ENCODE results near the gene ANKRD13A. TPM values are rescaled to one million over a fixed set of nuclear protein-coding genes. Genes with fewer than 3 reads are reported as not detected.
"Not testable (repeated sequence)": the region's sequence is repeated elsewhere in the genome, so short reads cannot be mapped to it uniquely, and the experiment has no call there.

ANKRD13A gene
- total and polyA plus RNA-seq, 7 donors, result 6.8 to 16.3 (median 9.0) TPM

DNA sequence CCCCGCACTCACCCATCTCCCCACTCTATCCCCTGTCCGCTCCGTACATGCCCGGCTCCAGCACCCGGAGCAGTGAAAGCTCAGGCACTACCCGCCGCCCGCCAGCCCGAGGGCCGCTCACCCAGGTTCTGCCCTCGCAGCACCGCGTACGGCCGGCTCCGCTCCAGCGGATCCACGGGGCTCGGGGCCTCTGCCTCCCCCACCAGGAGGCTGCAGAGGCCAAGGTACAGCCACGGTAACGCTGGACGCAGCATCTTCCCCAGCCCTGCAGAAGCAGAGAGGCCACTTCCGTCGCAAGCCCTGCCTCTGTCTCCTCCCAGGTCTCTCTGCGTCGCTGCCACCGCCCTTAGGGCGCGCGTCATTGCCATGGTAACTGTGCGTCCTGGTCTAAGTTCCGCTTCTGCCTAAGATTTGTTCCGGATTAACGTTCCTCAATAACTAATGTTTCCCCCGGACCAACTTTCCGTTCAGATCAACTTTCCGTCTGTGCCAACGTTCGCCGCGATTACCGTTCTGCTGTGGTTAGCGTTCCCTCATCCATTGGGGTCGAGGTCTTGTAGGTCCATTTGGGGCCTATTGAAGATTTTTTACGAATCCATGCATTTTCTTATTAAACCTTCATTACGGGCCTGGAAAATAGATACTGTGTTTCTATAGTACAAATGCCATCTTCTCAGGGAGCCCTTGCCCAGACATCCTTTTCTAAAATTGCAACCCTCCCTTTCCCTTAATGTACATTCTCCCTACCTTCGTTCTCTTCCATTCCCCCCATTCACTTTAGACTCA, 49.2 kb downstream of the ANKRD13A start, which contains the start of gene C12orf76:
Gene C12orf76 (minus strand): TSS at position 281 of the 786 bp plus-strand sequence. CDS start 27 bp downstream, at position 254.
- 3 to 4% (median 3%) methylated on average over 44 to 47 of the region's 47 CpGs for WGBS, 3 donors
- DNase-seq (peak; percentile 91 to 95), ATAC-seq (peak; percentile 95 to 98 (median 97))
- no peaks in the 10 kb centered on the region for H3K9me3 ChIP-seq
- H3K36me3 ChIP-seq (ENCODE audit: insufficient read depth in 1 of 2, low read depth in 1 of 2), result no peaks in the 10 kb centered on the region
- TF ChIP-seq, protein P1, sequence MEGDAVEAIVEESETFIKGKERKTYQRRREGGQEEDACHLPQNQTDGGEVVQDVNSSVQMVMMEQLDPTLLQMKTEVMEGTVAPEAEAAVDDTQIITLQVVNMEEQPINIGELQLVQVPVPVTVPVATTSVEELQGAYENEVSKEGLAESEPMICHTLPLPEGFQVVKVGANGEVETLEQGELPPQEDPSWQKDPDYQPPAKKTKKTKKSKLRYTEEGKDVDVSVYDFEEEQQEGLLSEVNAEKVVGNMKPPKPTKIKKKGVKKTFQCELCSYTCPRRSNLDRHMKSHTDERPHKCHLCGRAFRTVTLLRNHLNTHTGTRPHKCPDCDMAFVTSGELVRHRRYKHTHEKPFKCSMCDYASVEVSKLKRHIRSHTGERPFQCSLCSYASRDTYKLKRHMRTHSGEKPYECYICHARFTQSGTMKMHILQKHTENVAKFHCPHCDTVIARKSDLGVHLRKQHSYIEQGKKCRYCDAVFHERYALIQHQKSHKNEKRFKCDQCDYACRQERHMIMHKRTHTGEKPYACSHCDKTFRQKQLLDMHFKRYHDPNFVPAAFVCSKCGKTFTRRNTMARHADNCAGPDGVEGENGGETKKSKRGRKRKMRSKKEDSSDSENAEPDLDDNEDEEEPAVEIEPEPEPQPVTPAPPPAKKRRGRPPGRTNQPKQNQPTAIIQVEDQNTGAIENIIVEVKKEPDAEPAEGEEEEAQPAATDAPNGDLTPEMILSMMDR (IDR thresholded peaks at IDR 0.05), result no peak
- intact Hi-C loops (cut with DNase I), result no loop called here
- H3K27me3 ChIP-seq (ENCODE audit: insufficient read depth in 3 of 3, low read length in 2 of 3), result no peaks in the 10 kb centered on the region
- H3K4me1 ChIP-seq, result peaks cover 12% of the 10 kb centered on the region
- H3K27ac ChIP-seq, result peak within 1 kb of the TSS; percentile 67
- peak within 1 kb of the TSS; percentile 86 for H3K4me3 ChIP-seq

DNA sequence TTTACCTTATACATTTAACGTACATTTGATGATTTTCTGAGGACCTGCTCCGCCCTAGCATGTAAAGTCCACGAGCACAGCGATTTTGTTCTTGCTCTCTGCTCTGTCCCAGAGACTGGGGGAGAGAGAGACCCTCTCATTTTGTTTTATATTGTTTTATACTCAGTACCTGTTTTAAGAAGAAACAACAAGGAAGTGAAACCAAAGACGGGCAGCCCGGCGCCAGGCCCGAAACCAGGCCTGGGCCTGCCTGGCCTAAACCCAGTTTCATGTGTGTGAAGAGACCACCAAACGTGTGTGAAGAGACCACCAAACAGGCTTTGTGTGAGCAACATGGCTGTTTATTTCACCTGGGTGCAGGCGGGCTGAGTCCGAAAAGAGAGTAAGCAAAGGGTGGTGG, 49.8 kb downstream of the ANKRD13A start:
- DNase-seq; H3K27me3 ChIP-seq (ENCODE audit: insufficient read depth in 3 of 3, low read length in 2 of 3); H3K36me3 ChIP-seq (ENCODE audit: insufficient read depth in 1 of 2, low read depth in 1 of 2); H3K9me3 ChIP-seq; intact Hi-C loops (cut with DNase I): not testable (repeated sequence)
- Histone ChIP-seq H3K4me1 (peaks cover 11% of the 10 kb centered on the region), H3K27ac (peak overlapping the region; percentile 67), H3K4me3 (peak overlapping the region; percentile 86)
- ATAC-seq, result peak in 2 of 4 donors; percentile 3 to 6
- WGBS, 3 donors, result 90 to 92% (median 90%) methylated on average over 11 of the region's 11 CpGs

DNA sequence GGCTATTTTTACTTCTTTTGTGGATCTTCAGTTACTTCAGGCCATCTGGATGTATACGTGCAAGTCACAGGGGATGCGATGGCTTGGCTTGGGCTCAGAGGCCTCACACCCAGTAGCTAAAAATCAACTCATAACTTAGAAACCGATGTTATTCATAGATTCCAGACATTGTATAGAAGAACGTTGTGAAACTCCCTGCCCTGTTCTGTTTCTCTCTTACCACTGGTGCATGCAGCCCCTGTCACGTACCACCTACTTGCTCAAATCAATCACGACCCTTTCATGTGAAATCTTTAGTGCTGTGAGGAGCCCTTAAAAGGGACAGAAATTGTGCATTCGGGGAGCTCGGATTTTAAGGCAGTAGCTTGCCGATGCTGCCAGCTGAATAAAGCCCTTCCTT, 50.4 kb downstream of the ANKRD13A start:
- H3K27ac ChIP-seq; H3K36me3 ChIP-seq (ENCODE audit: insufficient read depth in 1 of 2, low read depth in 1 of 2); intact Hi-C loops (cut with DNase I); ATAC-seq; H3K27me3 ChIP-seq (ENCODE audit: insufficient read depth in 3 of 3, low read length in 2 of 3); DNase-seq; H3K9me3 ChIP-seq; H3K4me3 ChIP-seq: not testable (repeated sequence)
- WGBS, 3 donors, result 83 to 92% (median 83%) methylated on average over 9 of the region's 9 CpGs
- H3K4me1 ChIP-seq, result peaks cover 11% of the 10 kb centered on the region

DNA sequence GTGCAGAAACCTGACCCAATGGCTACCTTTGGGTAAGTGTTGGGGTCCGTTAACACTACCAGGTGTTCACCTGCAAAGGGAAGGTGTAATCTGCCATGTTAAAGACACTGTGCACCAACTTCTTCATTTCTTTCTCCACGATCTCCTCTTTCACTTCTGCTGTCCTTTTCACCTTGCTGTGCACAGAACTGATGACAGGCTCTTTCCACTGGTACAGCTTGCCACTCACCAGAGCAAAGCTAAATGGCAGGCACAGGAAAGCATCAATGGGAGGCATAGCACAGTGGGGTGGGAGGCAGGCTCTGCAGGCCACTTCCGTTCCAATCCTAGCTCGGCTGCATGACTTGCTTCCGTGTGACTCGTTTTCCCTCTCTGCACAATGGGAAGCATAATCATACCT, 51.7 kb downstream of the ANKRD13A start:
- no peak for DNase-seq
- Histone ChIP-seq H3K27me3 (ENCODE audit: insufficient read depth in 3 of 3, low read length in 2 of 3) (no peaks in the 10 kb centered on the region), H3K9me3 (no peaks in the 10 kb centered on the region), H3K36me3 (ENCODE audit: insufficient read depth in 1 of 2, low read depth in 1 of 2) (no peaks in the 10 kb centered on the region), H3K27ac (no peak overlapping the region), H3K4me1 (peaks cover 11% of the 10 kb centered on the region), H3K4me3 (no peak overlapping the region)
- intact Hi-C loops (cut with DNase I), result no loop called here
- ATAC-seq, result no peak
- TF ChIP-seq, protein P1 (IDR thresholded peaks at IDR 0.05), result no peak
- 83 to 85% (median 83%) methylated on average over 6 of the region's 6 CpGs for WGBS, 3 donors

DNA sequence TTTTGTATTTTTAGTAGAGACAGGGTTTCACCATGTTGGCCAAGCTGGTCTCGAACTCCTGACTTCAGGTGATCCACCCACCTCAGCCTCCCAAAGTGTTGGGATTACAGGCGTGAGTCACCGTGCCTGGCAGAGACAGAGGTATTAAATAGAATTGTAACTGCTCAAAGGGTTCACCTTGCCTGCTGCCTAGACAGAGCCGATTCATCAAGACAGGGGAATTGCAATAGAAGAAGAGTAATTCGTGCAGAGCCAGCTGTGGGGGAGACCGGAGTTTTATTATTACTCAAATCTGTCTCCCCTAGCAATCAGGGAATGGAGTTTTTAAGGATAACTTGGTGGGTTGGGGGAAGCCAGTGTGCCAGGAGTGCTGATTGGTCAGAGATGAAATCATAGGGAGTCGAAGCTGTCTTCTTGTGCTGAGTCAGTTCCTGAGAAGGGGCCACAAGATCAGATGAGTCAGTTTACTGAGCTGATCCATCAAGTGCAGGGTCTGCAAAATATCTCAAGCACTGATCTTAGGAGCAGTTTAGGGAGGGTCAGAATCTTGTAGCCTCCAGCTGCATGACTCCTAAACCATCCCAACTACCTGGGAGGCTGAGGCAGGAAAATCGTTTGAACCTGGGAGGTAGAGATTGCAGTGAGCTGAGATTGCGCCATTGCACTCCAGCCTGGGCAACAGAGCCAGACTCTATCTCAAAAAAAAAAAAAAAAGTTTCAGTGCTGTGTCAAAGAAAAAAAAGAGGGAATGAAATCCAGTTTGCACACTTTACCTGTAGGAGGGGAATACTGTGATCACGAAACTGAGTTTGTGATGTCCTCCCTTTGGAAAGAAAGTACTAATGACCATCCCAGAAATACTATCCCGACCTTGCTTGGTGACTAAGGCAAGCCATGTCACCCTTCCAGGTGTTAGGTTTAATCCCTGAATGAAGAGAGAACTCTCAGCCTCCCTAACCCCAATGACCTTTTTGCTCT, 56.4 kb downstream of the ANKRD13A start:
- intact Hi-C loops (cut with DNase I); H3K36me3 ChIP-seq (ENCODE audit: insufficient read depth in 1 of 2, low read depth in 1 of 2); H3K4me3 ChIP-seq; H3K4me1 ChIP-seq; H3K27me3 ChIP-seq (ENCODE audit: insufficient read depth in 3 of 3, low read length in 2 of 3); H3K9me3 ChIP-seq; DNase-seq; ATAC-seq; H3K27ac ChIP-seq: not testable (repeated sequence)
- 65 to 73% (median 68%) methylated on average over 11 of the region's 11 CpGs for WGBS, 3 donors

DNA sequence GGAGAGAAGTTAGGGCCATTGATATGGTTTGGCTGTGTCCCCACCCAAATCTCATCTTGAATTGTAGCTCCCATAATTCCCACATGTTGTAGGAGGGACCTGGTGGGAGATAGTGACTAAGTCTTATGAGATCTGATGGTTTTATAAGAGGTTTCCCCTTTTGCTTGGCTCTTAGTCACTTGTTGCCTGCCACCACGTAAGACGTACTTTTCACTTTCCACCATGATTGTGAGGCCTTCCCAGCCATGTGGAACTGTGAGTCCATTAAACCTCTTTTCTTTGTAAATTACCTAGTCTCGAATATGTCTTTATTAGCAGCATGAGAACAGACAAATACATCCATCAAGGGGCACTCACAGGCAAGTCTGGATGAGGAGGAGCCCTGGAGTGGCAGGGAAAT, 57.4 kb downstream of the ANKRD13A start:
- WGBS, 3 donors, result 86 to 91% (median 87%) methylated on average over 3 of the region's 3 CpGs
- H3K36me3 ChIP-seq (ENCODE audit: insufficient read depth in 1 of 2, low read depth in 1 of 2); H3K4me3 ChIP-seq; ATAC-seq; H3K27me3 ChIP-seq (ENCODE audit: insufficient read depth in 3 of 3, low read length in 2 of 3); H3K9me3 ChIP-seq; intact Hi-C loops (cut with DNase I); H3K27ac ChIP-seq; DNase-seq; H3K4me1 ChIP-seq: not testable (repeated sequence)

All from psoas muscle (tissue), 8 donors.